NCI-H146 (cell line): Measurements from ENCODE around the gene LRP5.

Source experiments
- DNase-seq: peaks from one replicate; lab custom pipeline; 2025; lab: John Stamatoyannopoulos, UW

LRP5 gene

DNA sequence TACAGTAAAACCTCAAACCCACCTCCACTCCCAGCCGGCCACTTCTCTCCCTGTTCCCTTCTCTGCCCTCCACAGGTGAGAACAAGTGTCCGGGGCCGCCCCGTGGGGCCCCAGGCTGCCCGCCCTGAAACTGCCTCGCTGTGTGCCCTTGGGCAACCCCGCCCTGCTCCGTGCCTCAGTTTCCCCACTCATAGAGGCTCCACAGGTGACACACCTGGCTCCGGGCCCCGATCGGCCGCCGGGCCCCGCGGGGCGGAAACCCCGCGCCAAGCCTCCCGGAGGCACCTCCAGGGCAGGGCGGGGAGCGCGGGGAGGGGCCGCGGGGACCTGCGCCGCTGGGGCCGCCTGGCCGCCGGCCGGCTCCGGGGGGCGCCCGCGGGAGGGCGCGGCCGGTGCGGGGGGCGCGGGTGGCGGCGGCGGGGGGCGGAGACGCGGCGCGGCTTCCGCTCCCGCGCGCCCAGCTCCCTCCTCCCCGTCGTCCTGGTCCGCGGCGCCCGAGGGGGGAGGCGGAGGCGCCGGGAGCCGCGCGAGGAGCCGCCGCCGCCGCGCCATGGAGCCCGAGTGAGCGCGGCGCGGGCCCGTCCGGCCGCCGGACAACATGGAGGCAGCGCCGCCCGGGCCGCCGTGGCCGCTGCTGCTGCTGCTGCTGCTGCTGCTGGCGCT, at the start of gene LRP5:
Gene LRP5 (plus strand): TSS at position 475 of the 663 bp plus-strand sequence. CDS start 124 bp downstream, at position 599.
- DNase-seq: peak; percentile 61

DNA sequence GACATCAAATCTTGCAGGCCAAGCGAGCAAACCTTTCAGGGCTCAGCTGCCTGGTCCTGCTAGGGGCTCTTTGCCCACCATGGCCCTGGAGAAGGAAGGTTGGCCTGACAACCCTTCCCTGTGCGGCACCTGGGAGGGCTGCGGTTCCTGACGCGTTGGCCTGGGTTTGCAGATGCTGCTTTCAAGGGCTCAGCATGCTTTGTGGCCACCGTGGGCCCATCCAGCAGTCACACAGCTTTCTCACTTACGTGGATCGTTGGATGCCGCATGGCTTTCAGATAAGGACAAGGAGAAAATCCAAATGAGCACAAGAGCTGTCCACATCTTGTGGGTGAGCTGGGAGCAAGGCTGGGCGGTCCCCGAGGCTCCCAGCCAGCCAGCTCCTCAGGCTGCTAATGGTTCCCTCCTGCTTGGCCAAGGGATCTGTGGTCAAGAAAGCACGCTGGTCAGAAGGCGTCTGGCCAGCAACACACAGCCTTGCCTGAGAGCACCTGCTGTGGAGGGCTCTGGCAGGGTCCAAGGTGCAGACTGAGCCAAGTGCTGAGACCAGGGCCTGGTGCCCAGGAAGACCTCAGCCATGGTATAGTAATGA, 48.9 kb upstream of the LRP5 start:
- DNase-seq: no peak

DNA sequence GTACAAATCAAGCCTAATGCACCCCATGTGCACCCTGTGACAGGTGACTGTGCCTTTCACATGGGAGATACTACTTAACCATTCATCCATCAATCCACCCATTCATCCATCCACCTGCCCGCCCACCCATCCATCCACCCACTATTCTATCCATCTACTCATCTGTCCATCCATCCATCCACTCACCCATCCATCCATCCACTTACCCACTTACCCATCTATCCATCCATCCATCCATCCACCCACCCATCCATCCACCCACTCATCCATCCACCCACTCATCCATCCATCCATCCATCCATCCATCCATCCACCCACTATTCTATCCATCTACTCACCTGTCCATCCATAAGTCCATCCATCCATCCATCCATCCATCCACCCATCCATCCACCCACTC, 48.1 kb upstream of the LRP5 start:
- no peak for DNase-seq

GRCh38 chr11:68264741-68265540, 47.5 kb upstream of the LRP5 start:
- DNase-seq: no peak

DNA sequence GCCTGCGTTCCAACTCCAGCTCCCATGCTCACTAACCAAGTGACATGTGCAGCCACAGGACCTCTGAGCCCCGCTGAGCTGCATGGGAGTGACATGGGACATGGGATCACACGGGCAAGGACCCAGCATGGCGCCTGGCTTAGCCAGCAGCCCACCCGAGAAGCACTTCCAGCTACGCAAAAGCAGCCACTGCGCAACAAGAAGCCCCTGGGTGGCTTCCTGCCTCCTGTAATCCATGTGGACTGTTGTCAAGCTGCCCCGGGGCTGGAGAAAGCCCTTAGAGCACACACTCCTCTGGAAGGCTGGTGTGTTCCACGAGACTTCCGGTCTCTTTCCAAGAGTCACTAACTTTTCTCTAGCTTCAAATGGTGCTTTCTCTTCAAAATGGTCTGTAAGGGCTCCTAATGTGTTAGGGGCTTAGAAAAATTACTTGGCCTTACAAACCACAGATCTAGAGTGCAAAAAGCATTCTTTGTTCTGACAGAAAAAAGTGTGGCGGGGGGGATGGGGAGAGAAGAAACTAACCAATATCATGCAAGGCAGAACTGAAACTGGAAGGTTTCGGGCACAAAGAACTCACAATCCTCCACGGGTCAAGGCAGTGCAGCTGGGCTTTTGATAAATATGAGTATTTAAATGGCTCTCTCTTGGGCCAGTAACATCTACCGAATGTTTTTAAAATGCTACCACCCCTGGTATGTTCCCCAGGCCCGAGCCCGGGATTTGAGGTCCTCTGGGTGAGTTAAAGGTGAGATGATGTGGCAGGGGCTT, 46.1 kb upstream of the LRP5 start:
- DNase-seq: no peak

- no peak for DNase-seq
These were observed 45.2 kb upstream of the LRP5 start for GRCh38 chr11:68266936-68267880.

DNA sequence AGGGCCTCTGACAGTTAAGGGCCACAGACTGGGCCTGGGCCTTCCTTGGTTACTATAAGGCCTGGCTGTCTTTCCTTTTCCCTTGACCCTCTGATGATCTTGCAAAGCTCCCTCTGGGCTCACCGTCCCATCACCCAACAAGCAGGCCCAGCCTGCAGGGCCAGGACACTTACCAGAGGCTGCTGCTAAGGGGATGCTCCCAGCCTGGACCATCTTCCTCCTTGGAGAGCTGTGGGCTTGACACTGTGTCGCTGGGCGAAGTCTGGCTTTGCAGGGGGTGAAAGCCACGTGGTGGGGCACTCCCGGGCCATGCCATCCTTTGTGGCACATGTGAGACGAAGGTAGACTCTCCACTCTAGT, 44.5 kb upstream of the LRP5 start:
- no peak for DNase-seq

DNA sequence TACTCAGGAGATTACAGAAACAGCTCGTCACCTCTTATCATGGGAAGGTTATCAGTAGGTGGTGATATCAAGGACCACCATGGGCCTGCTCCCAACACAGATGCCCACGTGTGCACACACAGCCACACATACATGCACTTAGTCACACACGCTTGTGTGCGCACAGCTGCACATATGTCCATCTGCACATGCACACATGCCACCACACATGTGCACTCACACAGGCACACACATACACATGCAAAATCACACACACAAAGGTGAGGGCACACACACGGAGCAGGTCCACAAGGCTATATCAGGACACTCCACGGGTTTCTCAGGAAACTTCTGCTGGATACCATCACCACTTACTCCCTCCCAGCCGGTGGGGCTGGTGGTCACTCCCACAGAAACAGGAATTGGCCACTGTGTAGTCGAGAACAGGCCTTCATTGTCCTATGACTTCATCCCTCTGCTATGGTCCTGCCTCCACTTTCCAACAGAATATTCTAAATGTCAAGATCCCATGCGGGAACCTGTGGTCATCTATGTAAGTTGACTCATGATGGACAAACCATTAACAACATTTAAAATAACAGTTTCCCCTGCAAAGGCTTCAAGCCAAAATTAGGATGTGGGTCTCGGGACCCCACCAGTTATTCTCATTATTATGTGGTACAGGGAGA, 42.8 kb upstream of the LRP5 start:
- DNase-seq: no peak

DNA sequence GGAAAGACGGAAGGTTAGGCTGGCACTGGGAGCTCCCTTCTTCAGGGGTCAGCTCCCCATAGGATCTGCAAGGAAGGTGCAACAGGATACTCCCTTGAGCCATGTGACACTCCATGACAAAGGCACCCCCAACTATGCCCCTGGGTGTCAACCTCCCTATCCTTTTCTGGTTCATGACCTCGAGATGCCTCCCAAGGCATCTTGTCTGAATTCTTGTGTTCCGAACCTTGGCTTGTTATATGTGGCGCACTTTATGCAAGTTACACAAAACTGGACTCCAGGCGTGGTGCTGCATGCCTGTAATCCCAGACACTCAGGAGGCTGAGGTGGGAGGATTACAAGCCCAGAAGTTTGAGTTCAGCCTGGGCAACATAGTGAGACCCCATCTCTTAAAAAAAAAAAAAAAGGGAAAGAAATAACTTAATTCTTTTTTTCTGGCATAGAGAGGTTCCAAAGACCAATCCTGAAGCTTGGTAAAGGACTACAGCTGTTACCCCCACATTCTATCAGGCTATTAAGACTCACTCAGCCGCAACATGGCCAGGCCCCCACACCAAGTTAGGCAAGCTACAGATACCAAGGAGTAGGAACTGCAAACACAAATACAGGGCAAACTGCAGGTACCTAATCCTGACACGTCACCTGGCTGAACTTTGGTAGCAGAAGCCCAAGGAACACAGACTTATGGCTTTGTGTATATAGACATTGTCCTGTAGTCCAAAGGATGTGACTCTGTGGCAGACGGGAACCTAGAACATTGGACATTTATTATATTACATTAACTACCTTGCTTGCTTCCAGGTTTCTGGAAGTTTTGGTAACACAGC, 42.0 kb upstream of the LRP5 start:
- no peak for DNase-seq

DNA sequence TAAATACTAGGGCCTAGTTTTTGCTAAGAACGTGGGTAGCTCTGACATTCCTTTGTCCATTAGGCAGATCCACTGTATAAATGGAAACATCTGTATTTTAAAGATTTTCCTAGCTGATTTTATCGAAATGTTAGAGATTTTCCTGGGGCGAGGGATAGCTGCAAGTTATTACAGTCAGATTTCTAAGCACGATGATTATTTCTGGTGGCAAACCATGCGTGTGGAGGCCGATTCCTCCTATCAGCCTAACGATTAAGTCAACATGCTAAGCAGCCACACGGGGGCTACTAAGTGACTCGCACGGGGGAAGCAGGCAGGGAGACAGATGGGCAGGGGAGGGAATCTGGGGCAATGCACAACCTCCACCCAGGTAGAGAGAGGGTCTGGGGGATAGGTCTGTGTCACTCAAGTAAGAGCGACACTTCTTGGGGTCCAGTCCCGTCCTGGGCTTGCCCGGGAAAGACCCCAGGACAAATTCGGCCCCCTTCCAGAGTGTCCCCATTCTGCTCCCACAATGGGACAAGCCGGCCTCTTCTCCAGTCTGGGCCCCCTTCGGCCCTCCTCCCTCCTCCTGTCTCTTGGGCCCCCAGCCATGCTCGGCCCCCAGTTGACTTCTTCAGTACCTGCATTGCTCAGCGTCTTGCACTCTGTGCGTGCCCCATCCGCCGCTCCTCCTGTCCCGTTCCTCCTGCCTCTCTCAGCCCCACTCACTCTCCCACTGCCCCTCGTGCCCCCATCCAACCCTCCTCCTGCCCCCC, 41.2 kb upstream of the LRP5 start:
- peak; percentile 79 for DNase-seq

DNA sequence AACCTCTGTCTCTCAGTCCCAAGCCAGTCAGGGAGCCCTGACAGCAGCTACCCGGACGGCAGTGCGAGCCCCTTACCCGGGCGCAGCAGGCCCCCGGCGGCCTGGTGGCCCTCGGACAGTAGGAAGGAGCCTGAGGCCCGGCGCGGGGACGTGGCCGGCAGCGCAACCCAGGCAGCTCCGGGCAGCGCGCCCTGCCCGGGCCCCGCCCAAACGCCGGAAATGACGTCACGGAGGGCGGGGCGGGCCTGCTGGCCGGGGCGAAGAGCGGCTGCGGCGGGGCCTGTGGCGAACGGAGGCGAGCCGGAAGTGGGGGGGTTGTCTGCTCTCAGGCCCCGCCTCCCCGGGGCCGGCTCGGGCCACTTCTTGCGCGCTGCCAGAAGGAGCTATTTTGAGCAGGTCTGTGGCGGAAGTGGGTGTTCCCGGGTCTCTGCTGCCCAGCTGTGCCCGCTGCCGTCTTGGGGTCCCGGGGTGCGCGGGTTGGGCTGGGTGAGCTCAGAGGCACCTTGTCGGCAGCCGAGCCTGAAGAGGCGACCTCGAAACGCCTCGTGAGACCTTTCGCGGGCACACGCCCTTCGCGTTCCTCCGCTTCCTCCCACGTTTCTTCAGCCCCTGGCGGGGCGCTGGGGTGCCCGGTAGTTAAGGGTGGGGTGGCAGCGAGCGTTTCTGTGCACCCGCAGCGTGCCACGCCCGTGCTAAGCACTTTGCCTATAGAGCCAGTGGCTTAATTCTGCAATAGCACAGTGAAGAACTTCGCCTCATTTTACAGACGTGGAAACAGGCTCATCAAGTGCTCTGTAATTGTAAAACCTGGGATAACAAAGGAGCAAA, 40.4 kb upstream of the LRP5 start, which contains the start of gene C11orf24:
Gene C11orf24 (minus strand): TSS at position 193 of the 828 bp plus-strand sequence. CDS start 8,206 bp downstream, outside the sequence.
- peak; percentile 94 for DNase-seq

GRCh38 chr11:68273026-68273738, 39.2 kb upstream of the LRP5 start:
- DNase-seq: no peak

GRCh38 chr11:68274306-68274705, 38.1 kb upstream of the LRP5 start:
- no peak for DNase-seq

DNA sequence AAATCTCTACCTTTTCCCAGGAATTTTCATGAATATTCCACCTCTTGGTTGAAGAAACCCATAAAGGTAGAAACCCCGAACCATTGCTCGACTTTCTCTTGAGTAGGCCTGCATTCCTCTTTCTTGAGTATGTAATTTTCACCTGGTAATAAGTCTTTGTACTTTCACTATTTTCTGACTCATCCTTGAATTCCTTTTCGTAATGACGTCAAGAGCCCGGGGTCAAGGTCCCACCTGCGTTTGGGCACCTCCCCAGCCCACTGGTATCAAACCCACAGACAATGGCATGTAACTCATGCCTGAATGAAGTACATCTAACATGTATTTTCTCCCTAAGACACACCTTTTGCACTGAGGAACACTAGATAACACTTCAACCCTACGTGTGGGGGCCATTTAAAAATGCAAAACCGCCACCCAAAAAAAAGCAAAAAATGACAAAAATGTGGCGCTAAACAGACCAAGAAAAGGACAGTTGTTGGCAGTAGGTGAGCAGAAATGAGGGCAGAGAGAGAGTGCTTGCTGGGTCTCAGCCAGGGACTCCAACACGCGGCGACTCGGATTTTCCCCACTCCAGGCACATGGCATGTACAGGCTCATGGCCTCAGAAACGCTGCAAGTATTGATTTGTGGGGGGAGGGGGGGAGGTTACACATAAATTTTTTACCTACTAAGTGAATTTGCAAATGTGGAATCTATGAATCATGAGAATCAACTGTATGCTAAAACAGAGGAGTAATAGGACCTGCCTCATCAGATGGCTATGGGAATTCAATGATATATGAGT, 36.5 kb upstream of the LRP5 start:
- DNase-seq: no peak

- DNase-seq: no peak
These were observed 35.5 kb upstream of the LRP5 start for GRCh38 chr11:68276861-68277260.

- no peak for DNase-seq
These were observed 32.7 kb upstream of the LRP5 start for GRCh38 chr11:68279676-68280075.
